HG02642 (cell line): Measurements from ENCODE around the gene AMIGO2.

Experiments
- ATAC-seq: cut with Tn5 transposase; IDR thresholded peaks from one replicate; pipeline ENCODE4 v1.9.1; 2021; ENCODE audit warnings: mild to moderate bottlenecking; ENCODE audit not compliant: unreplicated experiment, poor library complexity

The AMIGO2 gene

GRCh38 chr12:47100160-47100559 lies 20.4 kb upstream of the AMIGO2 start:
- ATAC-seq = no peak

DNA sequence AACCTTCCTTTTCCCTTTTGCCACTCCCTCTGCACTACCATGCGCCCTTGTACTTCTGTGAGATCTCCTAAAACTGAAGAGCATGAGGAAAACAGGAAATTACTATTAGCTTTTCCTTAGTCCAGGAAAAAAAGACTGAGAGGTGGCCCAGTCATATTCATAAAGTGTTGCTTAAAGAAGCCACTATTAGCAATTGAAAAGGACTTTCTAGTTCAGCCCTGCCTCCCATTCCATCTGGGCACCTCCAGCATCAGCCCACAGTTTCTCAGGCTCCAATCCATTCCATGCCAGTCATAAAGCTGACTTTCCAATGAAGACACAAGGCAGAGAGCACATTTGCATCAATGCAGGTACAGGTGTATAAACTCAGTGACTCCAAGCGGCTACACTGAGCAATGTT lies 19.9 kb upstream of the AMIGO2 start:
- no peak for ATAC-seq

- ATAC-seq = no peak
Observed at GRCh38 chr12:47098099-47098498, 18.3 kb upstream of the AMIGO2 start.

GRCh38 chr12:47097276-47097896 lies 17.6 kb upstream of the AMIGO2 start:
- ATAC-seq = no peak

GRCh38 chr12:47095446-47096236 lies 15.9 kb upstream of the AMIGO2 start:
- no peak for ATAC-seq

GRCh38 chr12:47094804-47095203 lies 15.0 kb upstream of the AMIGO2 start:
- no peak for ATAC-seq

GRCh38 chr12:47091009-47091408 lies 11.2 kb upstream of the AMIGO2 start:
- ATAC-seq = no peak

DNA sequence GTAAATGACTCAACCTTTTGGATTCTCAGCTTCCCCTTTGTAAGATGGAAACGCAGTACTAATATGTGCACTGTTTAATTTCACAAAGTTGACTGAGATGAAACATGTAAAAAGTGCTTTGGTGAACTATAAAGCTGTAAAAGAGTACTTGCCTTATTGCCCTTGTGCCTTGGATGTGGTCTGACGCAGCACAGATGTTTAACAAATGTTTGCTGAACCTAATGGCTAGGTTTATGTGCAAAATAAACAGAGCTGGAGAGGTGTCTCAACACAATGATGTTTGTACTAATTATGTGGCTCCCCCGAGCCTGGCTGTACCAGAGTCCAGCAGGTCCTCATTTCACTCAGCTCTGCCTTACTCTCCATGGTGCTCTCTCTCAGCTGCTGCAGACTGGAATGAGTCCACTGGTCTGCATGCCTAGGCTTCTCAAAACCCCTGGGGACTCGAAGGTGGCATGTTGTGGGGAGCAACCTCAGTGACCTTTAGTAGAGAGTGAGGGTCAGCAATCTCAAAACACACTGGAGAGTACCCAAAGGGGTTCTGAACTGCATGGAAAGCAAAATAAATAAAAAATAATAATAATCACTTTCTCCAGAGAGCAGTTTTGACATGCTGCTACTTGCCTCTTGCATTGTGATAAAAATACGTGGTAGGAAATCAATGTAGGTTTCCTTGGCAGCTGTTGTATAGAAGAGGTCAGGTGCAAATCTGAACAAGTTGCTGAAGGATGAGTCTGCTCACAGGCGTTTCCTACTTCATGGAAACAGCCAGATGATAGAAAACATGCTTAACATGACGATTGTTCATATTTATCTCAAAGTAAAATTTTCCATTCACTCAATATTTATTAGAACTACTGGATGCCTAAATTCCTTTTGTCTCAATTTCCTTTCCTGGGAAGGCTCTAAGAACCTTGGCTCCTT lies 8.5 kb upstream of the AMIGO2 start:
- no peak for ATAC-seq

DNA sequence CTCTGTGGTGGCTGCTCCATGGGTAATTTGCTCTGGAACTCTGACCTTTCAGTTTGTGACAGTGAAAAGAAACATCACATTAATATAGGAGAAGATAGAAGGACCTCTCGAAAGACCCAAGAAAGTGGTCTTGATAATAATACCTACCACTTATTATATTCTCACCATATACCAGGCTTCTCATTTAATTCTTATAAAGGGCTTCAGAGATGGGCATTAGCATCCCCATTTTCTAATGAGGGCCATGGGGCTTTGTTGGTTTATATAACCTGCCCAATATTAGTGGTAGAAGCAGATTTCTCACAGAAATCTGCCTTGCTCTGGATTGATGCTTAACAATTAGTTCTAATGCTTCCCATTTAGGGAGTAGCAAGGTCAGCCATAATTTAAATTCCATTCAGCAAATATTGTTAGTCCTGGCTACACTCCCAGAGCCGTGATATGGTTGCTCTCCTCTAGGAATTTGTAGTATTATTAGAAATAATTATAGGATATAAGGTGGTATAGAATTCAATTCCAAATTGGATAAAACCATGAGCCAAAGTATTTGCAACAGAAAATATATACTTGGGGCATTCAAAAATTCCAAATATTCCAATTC lies 7.4 kb upstream of the AMIGO2 start:
- ATAC-seq = no peak

DNA sequence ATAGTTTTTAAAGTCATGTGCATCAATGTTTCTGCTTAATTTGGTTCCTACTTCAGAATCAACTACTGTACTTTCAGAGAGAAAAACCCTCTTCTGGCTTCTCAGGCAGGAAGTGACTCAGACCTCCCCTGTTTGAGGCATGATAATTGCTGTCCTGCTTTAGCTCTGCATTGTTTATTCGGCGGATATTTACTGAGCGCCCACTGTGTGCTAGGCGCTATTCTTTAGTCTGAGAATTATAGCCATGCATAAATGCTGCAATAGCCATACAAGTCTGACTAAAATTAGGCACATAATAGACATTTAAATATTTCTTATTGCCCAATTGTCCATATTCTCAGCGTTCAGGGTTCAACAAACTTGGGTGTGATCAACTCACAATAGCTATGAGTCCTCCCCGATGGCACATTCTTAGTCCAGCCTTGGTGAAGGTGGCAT lies 6.1 kb upstream of the AMIGO2 start:
- ATAC-seq = no peak

- no peak for ATAC-seq
Observed at GRCh38 chr12:47084172-47084571, 4.4 kb upstream of the AMIGO2 start.

DNA sequence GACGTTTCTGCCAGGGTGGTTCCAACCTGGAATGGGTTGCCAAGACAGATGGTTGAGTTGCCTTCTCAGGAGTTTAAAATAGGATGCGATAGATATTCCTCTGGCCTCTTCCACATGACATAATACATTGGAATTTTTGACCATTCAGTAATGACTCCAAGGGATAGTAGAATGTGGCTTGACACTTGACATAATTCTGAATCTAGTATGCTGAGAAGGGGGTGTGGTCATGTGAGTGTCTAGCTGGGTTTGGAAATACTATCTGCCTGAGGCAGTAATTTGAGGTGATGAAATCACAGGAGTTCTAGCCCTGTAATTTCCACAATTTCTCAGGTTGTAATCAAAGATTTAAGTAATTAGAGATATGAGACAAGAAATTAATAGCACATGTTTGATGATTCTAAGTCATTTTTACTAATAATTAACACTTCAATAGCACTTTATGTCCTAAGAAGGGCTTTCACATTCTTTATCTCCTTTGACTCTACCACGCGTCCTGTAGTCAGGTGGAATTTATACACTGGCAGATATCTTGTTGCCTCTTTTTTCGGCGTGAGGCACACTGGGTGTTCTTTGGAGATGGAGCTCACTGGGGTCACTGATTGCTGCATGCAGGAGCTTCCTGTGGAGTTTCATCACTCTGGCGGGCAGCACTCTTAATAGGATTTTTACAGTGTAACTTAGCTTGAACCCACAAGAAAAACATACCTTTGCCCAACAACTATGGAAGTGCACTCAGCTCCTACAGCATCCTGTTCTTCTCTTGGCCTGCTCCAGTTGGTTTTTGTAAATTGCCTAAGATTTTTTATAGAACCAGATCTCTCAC lies 3.2 kb upstream of the AMIGO2 start:
- no peak for ATAC-seq

- no peak for ATAC-seq
Observed at GRCh38 chr12:47082283-47082682, 2.5 kb upstream of the AMIGO2 start.

DNA sequence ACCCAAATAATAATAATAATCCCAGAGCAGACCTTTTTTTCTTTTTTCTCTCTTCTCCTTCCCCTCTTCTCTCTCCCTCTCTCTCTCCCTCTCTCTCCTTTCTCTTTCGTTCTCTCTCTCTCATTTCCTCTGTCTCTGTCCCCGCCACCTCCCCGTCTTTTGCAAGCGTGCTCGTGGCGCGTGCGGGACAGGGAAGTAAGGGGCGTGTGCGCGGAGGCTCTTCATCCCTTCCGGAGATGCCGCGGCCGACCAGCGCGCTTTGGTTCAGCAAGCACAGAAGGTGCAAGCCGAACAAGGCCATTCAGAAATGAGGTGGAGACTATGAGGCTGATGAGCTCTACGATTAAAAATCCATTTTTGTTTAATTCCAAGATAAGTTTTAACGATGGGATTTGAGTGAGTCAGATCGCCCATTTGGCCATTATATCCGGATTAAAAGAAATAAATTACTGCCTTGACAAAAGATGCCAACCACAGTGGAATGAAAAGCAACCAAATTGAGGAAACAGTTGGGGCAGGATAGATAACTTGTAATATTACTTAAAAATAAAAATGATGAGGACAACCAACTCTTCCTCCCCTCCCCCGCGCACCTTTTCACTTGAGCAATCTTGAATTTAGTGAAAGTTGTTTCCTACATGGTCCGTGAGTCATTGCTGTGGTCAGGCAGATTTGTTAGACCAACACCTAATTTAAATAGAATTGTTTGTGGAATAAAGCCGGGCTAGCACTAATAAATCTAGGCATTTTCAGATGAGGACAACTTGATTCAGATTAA lies 1.2 kb upstream of the AMIGO2 start:
- ATAC-seq = peak; percentile 29

DNA sequence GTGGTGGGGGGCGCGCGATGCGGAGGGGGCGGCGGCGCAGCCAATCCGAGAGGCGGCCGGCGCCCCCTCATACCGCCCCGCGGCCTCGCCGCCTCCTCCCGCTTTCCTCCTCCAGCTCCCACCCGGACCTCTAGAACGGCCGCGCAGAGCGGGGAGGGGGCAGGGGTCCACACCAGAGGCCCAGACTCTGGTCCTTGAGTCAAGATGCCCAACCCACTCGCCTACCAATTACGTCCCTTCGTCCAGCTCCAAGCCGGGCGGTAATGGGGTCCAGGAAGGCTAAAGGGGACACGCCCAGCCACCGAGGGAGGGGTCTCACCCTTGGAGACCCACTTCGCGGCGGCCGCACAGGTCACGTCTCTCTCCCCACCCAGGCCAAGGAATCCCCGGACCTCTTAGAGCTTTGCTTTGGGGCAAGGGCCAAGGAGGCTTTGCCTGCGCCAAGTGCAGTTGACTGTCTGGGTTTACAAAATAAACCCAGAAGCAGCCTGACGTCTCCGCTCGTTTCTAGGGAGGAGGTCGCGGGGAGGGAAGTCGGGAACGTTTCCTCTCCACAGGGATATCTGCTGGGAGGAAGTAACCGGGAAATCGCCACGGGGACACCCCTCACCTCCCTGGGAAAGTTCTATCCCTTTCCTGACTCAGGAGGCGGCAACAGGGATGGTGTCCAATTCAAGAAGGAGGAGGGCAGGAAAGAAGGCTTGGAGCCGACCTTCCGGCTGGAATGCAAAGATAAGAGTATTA lies 394 bp upstream of the AMIGO2 start:
- ATAC-seq = peak; percentile 22

- no peak for ATAC-seq
Observed at GRCh38 chr12:47078733-47079467, 859 bp downstream of the AMIGO2 start.

DNA sequence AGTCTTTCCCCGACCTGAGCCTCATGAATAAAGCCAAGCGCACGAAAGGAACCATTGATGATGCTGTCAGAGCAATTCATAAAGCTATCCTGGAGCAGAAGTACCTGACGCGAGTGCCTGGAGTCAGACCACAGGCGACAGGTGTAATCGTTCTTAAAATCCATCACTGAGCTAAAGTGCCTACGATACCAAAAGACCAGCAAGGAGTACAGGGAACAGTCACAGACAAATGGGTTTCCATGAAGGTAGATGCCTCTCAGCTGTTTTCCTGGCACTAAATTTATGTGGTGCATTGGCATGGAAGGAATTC lies 1.7 kb downstream of the AMIGO2 start:
- ATAC-seq = no peak
